IPS DF 4.7 (cell line): ENCODE data around the gene OGN.

Source experiments
- DNase-seq: peaks from one replicate; pipeline ENCODE4 v3.0.0-alpha.2; 2013; ENCODE audit warnings: low spot score; ENCODE audit errors: extremely low read depth

Gene OGN

DNA sequence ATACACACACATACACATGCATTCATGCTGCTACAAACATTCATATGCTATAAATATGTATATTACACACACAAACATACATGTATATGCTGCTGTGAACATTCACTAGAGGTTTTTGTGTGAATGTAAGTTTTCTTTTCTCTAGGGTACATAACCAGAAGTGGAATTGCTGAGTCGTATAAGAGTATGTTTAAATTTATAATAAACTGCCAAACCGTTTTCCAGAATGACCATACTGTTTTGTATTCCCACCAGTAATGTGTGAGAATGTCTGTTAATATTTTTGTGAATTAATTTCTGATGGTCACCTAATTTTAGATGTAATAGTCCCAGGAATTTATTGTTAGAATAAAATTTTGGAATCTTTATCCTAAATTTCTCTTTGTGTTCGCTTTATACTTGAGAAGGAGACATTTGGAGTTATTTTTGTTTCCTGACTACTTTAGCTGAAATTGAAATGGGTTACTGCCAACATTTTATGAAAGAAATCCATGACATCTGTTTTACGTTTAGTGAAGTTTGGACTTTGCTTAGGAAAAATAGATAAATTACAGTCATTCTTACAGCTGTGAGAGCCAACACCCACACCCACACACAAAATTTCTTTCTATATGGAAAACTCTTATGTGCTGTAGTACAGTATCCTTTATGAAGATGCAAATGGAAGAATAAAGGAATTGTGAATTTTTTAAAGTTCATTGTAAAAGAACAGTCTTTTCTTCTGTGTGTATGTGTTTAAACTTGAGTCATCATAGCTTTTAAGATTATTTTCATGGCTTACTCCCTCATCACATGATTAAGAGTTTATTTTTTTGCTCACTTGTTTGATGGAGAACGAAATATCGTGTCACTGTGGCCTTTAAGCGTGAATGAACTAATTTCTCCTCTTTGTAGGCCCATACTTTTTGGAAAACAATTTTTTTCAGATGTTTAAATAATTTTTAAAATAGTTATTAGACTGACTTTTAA is 54.3 kb downstream of the OGN start:
- no peak for DNase-seq

DNA sequence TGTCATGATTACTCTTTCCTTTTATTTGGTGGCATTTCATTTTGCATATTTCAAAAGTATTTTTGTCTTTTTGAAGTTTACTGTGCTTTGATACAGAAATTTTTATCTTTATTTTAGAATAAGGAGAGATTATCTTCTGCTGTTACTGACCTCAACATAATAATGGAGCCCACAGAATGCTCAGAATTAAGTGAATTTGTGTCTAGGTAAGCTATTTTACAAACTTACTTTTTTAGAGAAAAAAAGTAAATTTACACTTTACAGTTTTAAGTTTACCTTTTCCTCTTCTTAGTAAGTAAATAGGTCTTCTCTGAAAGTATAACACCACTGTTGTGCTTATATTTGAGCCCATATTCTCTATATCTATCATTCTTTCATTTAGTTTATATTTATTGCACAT is 58.8 kb downstream of the OGN start:
- no peak for DNase-seq

GRCh38 chr9:92342825-92343488 is 61.4 kb downstream of the OGN start:
- DNase-seq, result no peak

- DNase-seq, result no peak
Observed at GRCh38 chr9:92341578-92341977, 62.8 kb downstream of the OGN start.

DNA sequence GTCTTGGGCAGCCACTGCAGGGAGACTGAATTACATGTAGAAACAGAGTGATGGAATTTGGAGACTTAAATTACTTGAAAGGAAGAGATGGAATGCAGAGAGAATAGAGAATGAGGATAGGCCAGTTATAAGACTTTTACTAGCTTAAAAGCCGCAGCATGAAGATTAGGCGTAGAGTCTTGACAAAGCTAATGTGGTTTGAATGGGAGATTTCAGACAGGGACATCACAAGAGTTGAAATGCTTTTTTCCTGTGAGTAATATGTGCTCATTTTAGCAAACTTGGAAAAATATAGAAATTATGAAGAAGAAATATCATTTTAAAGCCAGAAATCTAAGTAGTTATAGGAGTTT is 71.1 kb downstream of the OGN start:
- no peak for DNase-seq
